ENCODE data around the gene FILIP1.

Gene FILIP1, protein sequence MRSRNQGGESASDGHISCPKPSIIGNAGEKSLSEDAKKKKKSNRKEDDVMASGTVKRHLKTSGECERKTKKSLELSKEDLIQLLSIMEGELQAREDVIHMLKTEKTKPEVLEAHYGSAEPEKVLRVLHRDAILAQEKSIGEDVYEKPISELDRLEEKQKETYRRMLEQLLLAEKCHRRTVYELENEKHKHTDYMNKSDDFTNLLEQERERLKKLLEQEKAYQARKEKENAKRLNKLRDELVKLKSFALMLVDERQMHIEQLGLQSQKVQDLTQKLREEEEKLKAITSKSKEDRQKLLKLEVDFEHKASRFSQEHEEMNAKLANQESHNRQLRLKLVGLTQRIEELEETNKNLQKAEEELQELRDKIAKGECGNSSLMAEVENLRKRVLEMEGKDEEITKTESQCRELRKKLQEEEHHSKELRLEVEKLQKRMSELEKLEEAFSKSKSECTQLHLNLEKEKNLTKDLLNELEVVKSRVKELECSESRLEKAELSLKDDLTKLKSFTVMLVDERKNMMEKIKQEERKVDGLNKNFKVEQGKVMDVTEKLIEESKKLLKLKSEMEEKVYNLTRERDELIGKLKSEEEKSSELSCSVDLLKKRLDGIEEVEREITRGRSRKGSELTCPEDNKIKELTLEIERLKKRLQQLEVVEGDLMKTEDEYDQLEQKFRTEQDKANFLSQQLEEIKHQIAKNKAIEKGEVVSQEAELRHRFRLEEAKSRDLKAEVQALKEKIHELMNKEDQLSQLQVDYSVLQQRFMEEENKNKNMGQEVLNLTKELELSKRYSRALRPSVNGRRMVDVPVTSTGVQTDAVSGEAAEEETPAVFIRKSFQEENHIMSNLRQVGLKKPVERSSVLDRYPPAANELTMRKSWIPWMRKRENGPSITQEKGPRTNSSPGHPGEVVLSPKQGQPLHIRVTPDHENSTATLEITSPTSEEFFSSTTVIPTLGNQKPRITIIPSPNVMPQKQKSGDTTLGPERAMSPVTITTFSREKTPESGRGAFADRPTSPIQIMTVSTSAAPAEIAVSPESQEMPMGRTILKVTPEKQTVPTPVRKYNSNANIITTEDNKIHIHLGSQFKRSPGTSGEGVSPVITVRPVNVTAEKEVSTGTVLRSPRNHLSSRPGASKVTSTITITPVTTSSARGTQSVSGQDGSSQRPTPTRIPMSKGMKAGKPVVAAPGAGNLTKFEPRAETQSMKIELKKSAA (N-terminal part only)

DNA sequence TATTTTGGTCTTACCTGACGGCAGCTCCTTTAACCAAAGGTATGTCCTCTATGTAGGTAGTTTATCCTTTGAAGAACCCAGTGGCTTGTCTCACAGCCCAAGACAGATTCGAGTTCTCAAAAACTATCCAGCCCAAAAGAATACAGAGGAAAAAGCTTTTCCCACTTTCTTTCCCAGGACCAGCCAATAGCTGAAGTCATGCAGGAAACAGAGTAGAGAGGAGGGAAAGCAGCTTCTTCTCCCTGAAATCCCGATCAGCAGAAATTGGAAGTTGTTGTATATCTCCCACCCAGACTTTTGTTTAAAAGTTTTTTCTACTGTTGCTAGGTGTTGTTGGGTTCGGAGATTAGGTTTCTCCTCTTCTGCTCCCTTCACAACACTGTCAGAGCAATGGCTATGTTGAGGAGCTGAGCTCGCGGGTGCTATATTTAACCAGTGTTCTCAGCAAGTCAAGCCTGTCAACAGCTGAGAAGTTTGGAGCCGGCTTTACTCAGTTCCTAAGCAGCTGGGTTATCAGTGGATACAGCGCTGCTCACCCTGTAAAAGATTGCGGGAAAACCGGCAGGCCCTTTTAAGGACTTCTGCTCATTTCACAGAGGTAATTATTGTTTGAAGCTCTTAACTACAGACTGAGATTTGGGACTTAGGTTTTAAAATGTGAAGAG, at the start of gene FILIP1:
TSS of gene FILIP1 (minus strand) at position 401 of the 665 bp plus-strand sequence. CDS start 78,828 bp downstream, outside the sequence.
- peak; percentile 76 for DNase-seq (ENCODE audit: low spot score)

DNA sequence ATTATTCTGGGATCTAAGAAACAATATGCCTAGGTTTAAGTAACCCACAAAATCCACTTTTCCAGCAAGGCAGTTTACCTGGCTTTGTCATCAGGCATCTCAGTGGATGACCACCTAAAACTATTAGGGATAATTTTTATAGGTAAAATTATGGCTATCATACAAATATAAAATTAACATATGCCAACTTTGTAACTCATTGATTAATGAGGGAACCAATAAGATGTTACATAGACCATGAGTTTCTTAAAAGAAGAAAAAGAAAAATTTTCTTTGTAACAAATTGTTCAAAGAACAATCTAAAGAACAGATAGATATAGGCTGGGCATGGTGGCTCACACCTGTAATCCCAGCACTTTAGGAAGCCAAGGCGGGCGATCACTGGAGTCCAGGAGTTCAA, 49.7 kb upstream of the FILIP1 start:
- no peak for DNase-seq (ENCODE audit: low spot score)

DNA sequence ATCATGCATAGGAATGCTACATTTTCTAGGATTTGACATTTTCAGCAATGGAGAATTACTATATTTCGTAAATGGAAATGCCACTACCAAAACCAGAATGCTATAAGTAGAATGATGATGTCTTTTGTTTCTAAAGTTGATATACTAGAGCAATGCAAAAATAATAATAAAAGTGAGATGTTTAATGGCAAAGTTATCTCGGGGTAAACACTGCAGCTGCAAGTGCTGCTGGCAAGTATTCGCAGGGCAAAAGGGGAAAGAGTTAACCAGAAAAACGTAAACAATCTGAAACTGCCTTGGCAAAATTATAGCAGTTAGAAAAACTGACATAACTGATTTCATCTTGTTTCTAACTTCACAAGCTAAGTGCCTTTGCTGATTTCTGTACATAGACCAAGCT, 45.5 kb upstream of the FILIP1 start:
- DNase-seq (ENCODE audit: low spot score) = no peak

DNA sequence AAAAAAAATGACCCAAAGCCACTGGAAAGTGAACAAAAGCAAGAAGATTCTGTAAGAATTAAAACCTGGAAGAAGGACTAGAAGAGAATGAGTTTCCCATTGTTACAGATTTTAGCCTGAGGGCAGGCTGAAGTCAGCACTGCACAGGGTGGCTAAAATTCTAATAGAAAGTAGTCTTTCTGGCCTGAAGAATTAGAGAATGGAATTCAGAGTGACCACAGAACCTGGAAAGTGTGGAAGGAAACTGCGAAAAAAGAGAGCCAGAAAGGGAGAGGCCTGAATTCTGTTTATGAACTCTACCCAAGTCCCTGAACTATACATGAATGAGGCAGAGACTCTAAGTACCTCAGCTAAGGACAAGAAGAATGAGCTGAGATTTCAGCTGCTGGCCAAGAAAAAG, 38.9 kb upstream of the FILIP1 start:
- no peak for DNase-seq (ENCODE audit: low spot score)

DNA sequence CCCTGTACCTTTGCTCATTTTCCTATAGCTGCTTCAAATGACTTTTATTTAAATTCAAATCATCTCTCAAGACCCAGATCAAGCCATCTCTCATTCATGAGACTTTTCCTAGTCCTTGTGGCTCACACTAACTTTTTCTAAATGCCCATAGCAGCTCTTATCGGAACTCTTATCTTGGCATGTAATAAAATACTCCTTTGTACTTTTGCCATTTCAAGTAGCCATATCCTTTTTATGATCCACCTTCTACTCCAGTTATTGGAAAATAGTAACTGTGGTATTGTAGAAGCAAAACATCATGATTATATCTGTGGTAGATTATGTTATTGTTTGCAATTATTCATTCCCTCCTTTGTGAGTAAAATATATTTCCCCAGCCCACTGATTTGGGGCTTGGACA, 37.6 kb upstream of the FILIP1 start:
- DNase-seq (ENCODE audit: low spot score) = no peak

DNA sequence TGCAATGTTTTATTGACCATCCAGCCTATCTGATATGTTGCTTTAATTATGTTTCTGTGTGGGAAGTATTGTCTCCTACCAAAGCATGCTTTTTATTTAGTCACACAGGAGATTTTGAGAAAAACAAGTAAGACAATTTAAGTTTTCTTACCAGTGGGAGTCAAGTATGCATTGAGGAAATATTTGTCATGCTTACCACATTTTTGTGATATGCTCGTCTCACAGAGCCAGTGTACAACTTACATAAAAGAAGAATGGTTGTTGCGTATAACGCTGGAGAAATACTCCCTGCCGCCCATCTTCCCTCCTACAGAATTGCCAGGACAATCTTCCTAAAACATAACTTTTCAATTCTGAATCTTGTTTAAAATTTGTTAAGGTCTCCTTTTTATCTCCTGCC, 37.1 kb upstream of the FILIP1 start:
- DNase-seq (ENCODE audit: low spot score) = no peak

DNA sequence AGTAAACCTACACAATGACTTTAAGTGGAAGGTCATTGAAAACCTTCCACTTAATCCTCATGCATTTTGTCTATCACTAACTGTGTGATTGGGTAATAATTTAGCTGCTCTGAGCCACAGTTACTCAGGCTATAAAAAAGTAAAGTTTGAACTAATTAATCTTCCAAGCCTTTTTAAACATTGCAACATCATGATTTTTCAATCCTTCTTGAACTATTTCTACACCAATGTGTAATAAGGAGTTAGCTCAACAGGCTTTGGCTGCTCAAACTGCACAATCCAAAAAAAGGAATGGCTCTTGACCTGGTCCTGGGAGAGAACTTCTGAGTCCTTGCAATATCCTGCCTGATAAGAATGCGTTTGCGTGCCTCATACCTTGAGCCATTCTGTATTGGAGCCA, 34.8 kb upstream of the FILIP1 start:
- DNase-seq (ENCODE audit: low spot score) = no peak

DNA sequence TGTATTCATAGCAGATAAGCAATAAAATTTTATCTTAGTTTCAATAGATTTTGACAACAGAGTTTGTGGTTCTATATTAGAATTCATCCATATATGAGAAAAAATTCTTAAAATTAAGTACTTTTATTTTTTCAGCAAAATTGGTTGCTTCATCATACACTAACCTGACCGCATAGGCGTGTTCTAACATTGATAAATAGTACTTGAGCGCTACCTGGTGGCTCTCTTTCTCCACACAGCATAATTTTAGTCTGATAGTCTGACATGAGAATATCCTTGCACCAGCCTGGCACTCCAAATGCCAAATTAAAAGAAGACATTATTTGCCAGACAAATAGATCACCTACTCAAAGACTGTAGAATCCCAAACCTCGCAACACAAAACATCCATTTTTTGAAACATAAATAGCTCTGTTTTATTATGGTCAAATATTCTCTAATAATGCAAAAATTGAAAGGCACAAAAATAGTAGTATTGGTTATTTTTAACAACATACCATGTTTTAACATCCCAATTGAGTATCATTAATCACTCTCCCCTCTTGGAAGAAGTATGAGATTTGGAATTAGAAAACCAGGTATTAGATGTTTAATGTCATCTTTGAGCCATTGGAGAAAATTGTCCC, 33.0 kb upstream of the FILIP1 start:
- DNase-seq (ENCODE audit: low spot score) = no peak

DNA sequence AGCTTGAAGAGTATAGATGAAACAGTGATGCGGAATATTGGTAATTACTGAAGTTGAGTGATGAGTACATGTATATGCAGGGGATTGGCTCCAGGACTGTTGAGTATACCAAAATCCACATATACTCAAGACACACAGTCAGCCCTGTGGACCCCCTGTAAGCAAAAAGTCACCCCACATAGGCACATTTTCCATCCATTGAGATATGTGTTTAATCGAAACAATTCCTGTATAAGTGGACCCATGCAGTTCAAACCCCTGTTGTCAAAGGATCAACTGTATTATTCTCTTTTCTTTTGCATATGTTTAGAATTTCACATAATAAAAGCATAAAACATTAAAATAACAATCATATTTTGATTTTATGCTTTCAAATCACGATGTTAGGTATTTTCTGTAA, 32.1 kb upstream of the FILIP1 start:
- no peak for DNase-seq (ENCODE audit: low spot score)

DNA sequence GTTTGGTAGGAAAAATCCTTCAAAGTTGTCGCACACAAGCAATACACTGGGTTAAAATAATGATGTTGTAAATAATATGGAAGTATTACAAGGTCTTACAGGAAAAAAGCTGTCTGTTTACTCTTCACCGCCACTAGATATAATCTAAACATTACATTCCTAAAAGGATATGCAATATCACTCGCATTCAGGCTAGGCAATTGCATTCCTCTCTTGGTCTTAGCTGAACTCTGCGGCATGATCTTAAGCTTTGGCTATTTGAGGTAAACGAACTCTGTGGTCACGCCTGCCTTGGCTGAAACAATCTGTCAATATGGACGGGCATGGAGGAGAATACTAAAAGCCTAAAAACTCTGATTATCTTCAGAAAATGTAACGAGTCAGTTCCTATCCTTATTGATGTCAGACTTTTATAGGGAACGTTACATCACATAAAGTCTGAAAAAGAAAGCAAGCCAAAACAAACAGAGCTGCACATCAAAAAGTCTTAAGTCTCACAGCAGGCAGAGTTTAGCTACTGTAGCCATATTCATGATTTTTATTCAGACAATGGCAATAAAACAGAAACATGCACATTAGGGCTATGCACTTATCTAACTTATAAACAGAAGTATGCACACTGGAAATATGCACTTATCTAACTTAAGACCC, 30.8 kb upstream of the FILIP1 start:
- no peak for DNase-seq (ENCODE audit: low spot score)

DNA sequence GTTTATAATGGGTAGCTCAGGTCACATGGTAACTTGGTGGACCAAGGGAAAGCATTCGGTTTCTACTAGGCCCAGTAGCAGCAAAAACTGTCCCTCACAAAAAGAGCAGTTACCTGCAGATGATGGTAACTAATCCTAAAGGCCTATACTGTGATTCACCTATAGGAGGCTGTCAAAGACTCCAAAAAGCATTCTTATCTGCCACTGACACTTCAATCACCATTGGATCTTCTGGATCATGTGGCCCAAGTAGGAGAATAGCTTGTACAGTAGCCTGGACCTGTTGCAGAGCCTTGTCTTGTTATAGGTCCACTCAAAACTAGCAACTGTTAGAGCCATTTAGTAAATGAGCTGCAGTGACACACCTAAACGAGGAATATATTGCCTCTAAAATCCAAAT, 23.2 kb upstream of the FILIP1 start:
- DNase-seq (ENCODE audit: low spot score) = no peak

DNA sequence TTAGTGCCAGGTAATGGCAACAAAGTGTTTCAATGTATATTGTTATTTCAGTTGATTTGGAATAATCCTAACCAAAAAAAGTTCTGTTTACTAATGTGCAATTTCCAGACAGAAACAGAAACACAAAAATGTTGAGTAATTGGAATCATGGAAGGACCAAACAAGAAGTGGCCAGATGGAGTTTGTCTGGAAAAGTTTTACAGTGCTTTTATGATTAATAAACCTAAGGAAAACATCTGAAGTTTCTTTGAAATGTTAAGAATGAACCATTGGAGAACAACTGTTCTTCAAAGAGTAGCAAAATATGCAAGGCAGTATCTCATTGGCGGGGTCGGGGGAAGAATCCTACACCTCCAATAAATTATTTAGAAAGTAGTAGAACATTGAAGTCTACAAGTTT, 19.0 kb upstream of the FILIP1 start:
- DNase-seq (ENCODE audit: low spot score) = no peak

DNA sequence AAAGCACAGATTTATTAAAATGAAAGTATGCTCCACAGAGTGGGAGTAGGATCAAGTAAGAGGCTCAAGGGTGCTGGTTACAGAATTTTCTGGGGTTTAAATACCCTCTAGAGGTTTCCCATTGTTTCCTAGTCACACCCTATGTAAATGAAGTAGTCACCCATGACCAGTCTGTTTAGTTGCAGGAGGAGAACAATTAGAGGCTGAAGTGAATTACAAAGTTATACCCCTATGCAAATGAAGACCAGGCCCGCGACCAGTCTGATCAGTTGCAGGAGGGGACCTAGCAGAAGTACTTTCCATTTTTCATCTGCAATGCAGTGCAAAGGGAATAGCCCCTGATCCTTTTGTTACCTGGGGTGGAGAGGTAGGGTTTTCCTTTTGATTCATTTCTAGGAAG, 11.8 kb upstream of the FILIP1 start:
- DNase-seq (ENCODE audit: low spot score) = no peak

DNA sequence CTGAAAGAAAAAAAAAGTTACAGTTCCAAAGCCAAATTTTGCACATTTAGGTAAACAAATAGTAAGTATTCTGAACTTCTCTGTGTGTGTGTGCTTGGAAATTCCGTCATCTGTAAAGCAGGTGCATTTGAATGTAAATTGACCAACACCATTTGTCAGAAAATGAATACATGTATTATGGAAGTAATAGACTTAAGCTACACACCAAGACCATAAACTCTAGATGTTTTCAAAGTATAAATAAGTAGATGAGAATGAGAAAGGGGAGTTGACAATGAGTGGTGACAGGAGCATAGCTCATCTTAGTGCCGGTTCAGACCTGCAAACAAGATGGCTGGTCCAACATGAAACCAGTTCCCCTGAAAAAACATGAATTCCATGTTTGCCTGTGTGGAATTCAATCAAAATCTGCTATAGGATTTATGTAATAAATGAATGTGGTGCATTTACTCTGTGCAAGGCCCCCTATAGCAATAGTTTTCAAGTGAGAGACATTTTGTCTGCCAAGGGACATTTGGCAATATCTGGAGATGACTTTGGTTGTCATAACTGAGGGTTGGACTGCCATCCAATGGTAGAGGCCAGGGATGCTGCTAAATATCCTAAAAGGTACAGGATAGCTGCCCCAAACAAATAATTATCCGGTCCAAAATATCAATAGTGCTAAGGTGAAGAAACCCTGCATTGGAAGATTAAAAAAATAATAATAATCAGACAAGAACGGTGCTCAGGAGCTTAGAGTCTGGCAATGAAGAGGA, 11.0 kb upstream of the FILIP1 start:
- DNase-seq (ENCODE audit: low spot score) = no peak

DNA sequence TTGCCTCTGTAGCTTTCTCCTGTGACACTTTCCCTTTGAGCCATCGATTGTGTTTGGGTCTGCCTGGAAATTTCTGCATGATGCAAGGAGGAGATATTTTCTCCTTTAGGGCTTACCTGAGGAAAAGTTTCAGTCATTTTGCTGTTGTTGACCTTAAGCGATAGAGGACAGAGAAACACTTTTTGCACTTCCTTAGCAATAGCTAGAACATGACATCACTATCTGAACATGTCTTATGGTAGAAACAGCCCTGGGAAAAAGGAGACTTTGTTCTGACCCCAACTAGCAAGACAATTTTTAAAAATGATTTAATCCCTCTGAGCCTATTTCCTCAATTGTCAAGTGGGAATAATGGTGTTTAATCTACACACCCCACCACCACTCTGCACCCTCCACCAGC, 9.7 kb upstream of the FILIP1 start:
- no peak for DNase-seq (ENCODE audit: low spot score)

DNA sequence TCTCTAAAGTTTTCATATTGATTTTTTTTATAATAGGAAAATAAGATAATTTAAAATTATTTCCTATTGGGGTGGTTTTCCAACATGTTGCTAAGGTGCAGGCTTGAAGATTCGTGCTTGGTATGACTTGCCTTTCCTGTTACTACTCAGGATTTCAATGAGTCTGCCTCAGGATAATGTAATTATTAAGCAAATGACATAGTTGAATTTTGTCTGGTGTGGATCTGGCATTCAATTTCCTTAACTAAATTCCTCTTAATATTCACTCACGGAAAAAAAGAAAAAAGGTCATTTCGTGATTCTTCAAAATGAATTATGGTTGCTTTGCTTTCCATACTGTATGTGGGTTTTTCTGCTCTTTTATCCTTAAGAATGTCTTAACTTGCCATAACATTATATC, 9.3 kb upstream of the FILIP1 start:
- no peak for DNase-seq (ENCODE audit: low spot score)

DNA sequence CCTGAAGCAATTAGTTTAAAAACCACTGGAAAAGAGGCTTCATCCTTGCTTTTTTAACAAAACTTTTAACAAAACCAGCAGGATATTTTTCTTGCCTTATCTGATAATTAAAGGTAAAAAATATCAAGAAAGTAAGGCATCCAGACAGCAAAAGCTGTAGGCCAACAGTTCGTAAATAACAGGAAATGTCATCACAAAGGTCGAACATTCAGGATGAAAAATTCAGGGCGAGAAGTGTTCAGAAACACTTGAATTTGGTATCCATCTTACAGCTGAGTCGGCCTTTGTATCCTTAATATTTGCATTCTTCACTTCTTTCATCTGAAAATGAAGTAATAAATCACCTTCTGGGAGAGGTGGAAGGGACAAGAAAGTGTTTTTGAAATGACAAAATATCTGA, 8.2 kb upstream of the FILIP1 start:
- no peak for DNase-seq (ENCODE audit: low spot score)

DNA sequence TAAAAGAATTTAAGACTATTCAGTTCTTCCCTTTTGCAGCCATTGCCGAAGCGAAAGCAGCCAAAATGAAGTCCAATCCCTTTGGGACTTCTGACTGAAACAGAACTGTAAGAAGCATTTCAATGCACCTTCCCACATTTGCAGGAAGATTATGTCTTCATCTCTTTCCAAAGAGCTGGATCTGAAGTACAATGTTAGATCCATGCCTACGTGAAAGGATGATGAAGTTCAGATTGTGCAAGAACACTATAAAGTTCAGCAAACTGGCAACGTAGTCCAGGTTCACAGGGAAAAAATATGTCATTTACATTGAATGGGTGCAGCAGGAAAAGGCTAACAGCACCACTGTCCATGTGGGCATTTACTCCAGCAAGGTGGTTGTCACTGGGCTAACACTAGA, 6.0 kb upstream of the FILIP1 start:
- DNase-seq (ENCODE audit: low spot score) = no peak

DNA sequence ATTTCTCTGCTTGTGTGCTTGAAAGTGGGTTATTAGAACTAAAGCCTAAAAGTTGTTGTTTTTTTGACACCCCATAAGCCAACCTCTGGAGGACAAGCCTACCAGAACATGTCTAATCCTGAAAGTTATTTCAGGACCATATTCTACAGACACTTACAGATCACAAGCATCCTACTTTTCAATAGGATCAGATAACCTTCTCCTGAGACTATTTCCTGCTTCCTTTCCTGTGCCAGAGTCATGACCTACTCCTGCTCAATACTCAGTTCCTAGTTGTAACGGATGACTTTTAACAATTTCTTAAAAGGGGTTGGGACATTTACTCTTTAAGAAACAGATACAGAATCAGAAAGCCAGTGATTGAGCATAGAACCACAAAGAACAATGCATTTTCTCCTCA, 5.3 kb upstream of the FILIP1 start:
- no peak for DNase-seq (ENCODE audit: low spot score)

DNA sequence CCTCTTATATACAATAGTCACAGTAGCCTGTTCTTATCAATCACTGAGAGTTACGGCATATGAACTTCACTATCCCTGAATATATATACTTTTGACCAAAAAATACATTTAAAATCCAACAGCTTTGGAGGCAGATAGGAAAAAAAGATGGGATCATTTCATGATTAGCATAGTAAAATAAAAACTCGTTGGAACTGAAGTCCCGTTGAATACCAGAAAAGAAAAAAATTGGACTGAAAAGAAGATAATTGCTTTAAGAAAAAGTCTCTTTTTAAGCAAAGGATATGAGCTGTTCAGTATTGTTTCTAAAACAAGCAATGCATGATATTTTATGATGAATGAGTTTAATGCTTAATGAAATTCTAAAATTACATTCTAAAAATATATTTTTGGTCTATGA, 4.4 kb upstream of the FILIP1 start:
- no peak for DNase-seq (ENCODE audit: low spot score)
